ENCODE measurements around the gene NF2.

- TF ChIP-seq EP300 (IDR thresholded peaks at IDR 0.05) (no peak), CTCF (IDR thresholded peaks at IDR 0.05) (no peak), POLR2A (IDR thresholded peaks at IDR 0.05) (no peak), POLR2AphosphoS5 (IDR thresholded peaks at IDR 0.05) (no peak)
These were observed 108.7 kb downstream of the NF2 start for GRCh38 chr22:29712119-29712518.
